IPS-18a (cell line): ENCODE results near the gene GSG1L.

Experiments used
- H3K27ac ChIP-seq: one replicate; pipeline ENCODE4 v1.5.1; 2013; ENCODE audit warnings: low read length
- H3K27me3 ChIP-seq: one replicate; pipeline ENCODE4 v1.6.1; 2013; ENCODE audit warnings: mild to moderate bottlenecking, low read length; ENCODE audit not compliant: control insufficient read depth, insufficient read depth
- H3K36me3 ChIP-seq: one replicate; pipeline ENCODE4 v1.6.1; 2013; ENCODE audit warnings: low read depth, low read length; ENCODE audit not compliant: control insufficient read depth
- H3K4me1 ChIP-seq: one replicate; pipeline ENCODE4 v1.6.1; 2013; ENCODE audit warnings: low read depth, low read length; ENCODE audit not compliant: control insufficient read depth
- H3K4me3 ChIP-seq: one replicate; pipeline ENCODE4 v1.5.1; 2013; ENCODE audit warnings: low read length
- H3K9ac ChIP-seq: one replicate; pipeline ENCODE4 v1.6.1; 2013; ENCODE audit warnings: mild to moderate bottlenecking, low read length, moderate library complexity
- H3K9me3 ChIP-seq: one replicate; pipeline ENCODE4 v1.6.1; 2013; ENCODE audit warnings: low read depth, low read length; ENCODE audit not compliant: control insufficient read depth

The GSG1L gene

DNA sequence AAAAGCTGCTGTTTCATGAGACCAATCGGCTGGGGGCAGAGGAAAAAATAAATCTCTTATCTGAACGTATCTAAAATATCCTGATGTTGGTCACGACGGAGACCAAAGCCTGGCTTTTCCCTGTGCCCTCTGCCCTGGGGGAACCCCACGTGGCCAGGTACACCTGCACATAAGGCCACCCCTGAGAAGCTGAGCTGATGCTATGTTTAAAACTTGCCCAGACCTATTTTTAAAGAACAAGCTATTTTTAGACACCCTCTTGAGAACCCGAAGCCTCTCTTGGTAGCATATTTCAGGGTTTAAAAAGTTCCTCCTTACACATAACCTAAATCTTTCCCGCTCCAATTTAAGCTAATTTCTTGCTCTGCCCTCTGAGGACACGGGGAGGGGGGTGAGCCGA is 210.4 kb downstream of the GSG1L start:
- no peaks in the 10 kb centered on the region for H3K4me1 ChIP-seq
- H3K27me3 ChIP-seq = no peaks in the 10 kb centered on the region
- no peak overlapping the region for H3K9ac ChIP-seq
- H3K36me3 ChIP-seq = no peaks in the 10 kb centered on the region
- H3K9me3 ChIP-seq = no peaks in the 10 kb centered on the region
- no peak overlapping the region for H3K4me3 ChIP-seq
- no peak overlapping the region for H3K27ac ChIP-seq

DNA sequence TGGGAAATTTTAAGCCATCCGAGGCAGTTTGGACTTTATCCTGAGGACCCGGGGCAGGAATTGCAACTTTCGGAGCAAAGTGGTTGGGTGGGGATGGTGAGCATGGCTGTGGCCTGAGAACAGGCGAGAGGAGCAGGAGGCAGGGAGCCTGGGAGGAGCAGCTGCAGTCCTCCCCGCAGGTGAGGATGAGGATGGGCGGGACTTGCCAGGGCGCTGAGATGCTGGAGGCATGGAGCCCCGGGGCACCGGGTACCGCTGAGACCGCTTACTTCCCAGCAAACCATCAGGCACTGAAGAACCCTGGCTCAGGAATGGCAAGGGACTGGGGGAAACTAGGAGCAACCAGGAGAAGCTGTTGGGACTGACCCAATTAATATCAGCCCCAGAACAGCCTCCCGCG is 210.8 kb downstream of the GSG1L start:
- H3K4me3 ChIP-seq = no peak overlapping the region
- H3K27me3 ChIP-seq = no peaks in the 10 kb centered on the region
- no peaks in the 10 kb centered on the region for H3K9me3 ChIP-seq
- no peak overlapping the region for H3K27ac ChIP-seq
- no peak overlapping the region for H3K9ac ChIP-seq
- no peaks in the 10 kb centered on the region for H3K4me1 ChIP-seq
- H3K36me3 ChIP-seq = no peaks in the 10 kb centered on the region

- no peak overlapping the region for H3K9ac ChIP-seq
Measured at GRCh38 chr16:27852116-27852515, 211.4 kb downstream of the GSG1L start.

GRCh38 chr16:27851586-27851985 is 211.9 kb downstream of the GSG1L start:
- Histone ChIP-seq H3K4me1 (no peaks in the 10 kb centered on the region), H3K27me3 (no peaks in the 10 kb centered on the region), H3K9ac (no peak overlapping the region), H3K4me3 (no peak overlapping the region), H3K36me3 (no peaks in the 10 kb centered on the region), H3K9me3 (no peaks in the 10 kb centered on the region), H3K27ac (no peak overlapping the region)

More at GRCh38 chr16:27852116-27852515, 211.4 kb downstream of the GSG1L start:
- Histone ChIP-seq H3K9me3 (no peaks in the 10 kb centered on the region), H3K27ac (no peak overlapping the region), H3K36me3 (no peaks in the 10 kb centered on the region), H3K27me3 (no peaks in the 10 kb centered on the region), H3K4me1 (no peaks in the 10 kb centered on the region), H3K4me3 (no peak overlapping the region)

GRCh38 chr16:27849621-27850020 is 213.9 kb downstream of the GSG1L start:
- H3K27me3 ChIP-seq = no peaks in the 10 kb centered on the region
- no peaks in the 10 kb centered on the region for H3K36me3 ChIP-seq
- H3K4me1 ChIP-seq = no peaks in the 10 kb centered on the region
- no peak overlapping the region for H3K9ac ChIP-seq
- no peak overlapping the region for H3K4me3 ChIP-seq
- no peaks in the 10 kb centered on the region for H3K9me3 ChIP-seq
- no peak overlapping the region for H3K27ac ChIP-seq

DNA sequence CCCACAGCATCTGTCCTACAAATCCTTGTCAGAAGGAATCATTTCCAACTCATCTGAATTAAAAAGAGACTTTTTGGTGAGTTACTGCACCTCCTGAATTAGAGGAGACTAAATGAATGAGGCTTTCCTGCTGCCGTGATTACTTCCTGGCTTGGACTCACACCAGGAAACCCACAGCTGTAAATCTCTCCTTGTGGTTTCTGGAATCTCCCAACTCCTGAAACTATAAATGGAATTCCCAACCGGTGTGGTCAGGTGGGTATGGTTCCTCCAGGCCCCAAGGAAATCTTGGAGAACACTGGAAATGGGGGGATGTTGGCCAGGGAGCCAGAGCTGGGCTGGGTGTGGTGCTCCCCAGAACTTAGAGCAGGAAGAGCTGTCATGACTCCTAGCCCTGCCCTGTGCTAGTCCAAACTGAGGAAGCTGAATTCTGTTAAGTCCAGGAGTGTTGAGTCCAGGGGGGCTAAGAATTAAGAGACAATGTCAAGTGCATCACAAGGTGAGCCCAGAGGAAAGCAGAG is 216.4 kb downstream of the GSG1L start:
- Histone ChIP-seq H3K27me3 (no peaks in the 10 kb centered on the region), H3K4me3 (no peak overlapping the region), H3K36me3 (no peaks in the 10 kb centered on the region), H3K4me1 (no peaks in the 10 kb centered on the region), H3K27ac (no peak overlapping the region), H3K9me3 (no peaks in the 10 kb centered on the region), H3K9ac (no peak overlapping the region)

GRCh38 chr16:27844826-27845225 is 218.7 kb downstream of the GSG1L start:
- no peak overlapping the region for H3K27ac ChIP-seq
- H3K4me1 ChIP-seq = no peaks in the 10 kb centered on the region
- H3K27me3 ChIP-seq = no peaks in the 10 kb centered on the region
- no peak overlapping the region for H3K4me3 ChIP-seq
- no peak overlapping the region for H3K9ac ChIP-seq
- no peaks in the 10 kb centered on the region for H3K36me3 ChIP-seq
- H3K9me3 ChIP-seq = no peaks in the 10 kb centered on the region

DNA sequence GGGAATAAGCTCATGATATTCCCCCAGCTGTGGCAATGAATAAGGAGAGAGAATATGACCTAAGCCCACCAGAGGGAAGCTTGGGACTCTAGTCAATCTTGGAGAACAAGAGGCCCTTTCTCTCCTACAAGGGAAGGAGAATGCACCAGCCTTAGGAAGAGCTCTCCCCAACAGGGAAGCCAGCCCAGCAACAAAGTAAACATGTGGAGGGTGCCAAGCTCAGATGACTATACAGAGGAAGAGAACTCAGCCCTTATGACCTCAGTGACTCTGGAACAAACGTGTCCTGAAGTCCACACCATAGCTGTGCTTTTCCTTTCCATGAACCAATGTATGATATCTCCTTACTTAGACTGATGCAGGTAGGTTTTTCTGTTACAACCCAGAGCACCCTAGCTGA is 219.7 kb downstream of the GSG1L start:
- no peak overlapping the region for H3K9ac ChIP-seq
- no peaks in the 10 kb centered on the region for H3K4me1 ChIP-seq
- no peaks in the 10 kb centered on the region for H3K9me3 ChIP-seq
- H3K27ac ChIP-seq = no peak overlapping the region
- H3K36me3 ChIP-seq = no peaks in the 10 kb centered on the region
- no peak overlapping the region for H3K4me3 ChIP-seq
- no peaks in the 10 kb centered on the region for H3K27me3 ChIP-seq

DNA sequence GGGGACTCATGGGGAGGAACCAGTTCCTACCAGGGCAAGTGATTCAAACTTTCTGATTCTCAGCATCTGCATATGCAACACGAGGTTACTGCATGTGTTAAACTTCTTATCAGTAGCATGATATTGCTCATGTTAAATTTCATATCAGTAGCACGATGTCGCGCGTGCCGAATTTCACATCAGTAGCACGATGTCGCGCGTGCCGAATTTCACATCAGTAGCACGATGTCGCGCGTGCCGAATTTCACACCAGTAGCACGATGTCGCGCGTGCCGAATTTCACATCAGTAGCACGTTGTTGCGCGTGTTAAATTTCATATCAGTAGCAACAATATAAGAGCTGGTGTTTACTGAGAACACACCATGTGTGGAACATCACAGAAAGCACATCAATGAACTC is 221.6 kb downstream of the GSG1L start:
- Histone ChIP-seq H3K36me3 (no peaks in the 10 kb centered on the region), H3K27ac (no peak overlapping the region), H3K4me1 (no peaks in the 10 kb centered on the region), H3K4me3 (no peak overlapping the region), H3K27me3 (no peaks in the 10 kb centered on the region), H3K9me3 (no peaks in the 10 kb centered on the region), H3K9ac (no peak overlapping the region)

DNA sequence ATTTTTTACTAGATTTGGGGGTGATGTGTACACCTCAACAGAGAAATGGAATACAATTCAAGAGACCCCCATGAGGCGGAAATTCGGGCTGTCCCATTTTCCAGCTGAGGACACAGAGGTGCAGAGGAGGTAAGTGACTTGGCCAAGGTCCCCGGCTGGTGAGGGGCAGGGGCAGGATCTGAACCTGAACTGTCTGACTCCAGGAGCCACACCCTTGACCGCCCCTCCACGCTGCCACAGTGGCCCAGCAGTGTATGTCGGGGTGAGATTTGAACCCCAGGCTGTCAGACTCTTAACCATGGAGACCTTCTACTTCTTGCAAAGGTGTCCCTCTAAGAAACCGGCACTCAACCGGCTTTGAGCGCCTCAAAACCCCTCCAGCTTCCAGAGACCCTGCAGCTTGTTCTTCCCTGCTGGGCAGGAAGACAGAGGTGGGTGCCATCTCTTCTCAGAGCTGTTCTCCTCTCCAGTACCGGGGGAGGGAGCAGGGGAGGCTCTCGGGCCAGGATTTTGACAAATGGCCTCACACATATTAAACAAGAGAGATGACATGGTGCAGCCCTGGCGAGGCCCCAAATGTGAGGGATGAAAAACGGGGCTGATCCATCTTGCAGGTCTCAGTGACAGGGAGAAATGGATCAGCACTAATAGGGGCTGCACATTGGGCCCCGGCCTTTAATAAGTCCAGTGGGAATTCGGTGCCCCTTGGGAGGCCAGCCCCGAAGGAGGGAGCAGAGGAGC is 222.3 kb downstream of the GSG1L start:
- Histone ChIP-seq H3K36me3 (no peaks in the 10 kb centered on the region), H3K4me1 (no peaks in the 10 kb centered on the region), H3K9ac (no peak overlapping the region), H3K27me3 (no peaks in the 10 kb centered on the region), H3K9me3 (no peaks in the 10 kb centered on the region), H3K4me3 (no peak overlapping the region), H3K27ac (no peak overlapping the region)

DNA sequence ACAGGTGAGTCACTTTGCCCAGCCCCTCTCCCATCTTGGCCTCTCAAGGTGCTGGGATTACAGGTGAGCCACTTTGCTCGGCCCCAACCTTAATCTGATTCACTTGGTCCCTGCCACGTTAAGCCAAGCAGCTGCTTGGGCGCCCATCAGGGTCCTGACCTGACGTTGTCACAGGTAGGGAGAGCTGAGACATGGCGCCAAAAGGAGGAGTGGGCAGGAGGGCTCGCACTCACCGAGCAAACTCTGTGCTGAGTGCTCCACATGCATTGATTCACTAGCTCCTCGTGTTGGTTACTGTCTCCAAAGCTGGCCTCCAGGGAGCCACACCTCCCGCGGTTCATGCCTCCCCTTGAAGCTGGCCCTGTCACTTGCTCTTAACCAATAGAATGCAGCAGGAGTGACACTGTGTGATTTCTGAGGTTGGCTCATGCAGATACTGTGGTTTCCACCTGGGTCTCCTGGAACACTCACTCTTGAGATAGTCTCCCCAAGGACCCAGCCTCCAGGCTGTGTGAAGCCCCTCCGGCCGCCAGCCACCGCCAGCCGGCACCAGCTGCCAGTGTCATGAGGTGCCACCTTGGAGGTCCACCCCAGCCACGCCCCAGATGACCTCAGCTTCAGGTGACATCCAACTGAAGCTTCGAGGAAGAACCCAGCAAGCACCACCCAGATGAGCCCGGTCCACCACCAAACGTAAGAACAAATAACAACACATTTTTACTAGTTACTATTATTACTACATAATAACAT is 223.0 kb downstream of the GSG1L start:
- Histone ChIP-seq H3K4me3 (no peak overlapping the region), H3K9ac (no peak overlapping the region), H3K4me1 (no peaks in the 10 kb centered on the region), H3K9me3 (no peaks in the 10 kb centered on the region), H3K27ac (no peak overlapping the region), H3K36me3 (no peaks in the 10 kb centered on the region), H3K27me3 (no peaks in the 10 kb centered on the region)

DNA sequence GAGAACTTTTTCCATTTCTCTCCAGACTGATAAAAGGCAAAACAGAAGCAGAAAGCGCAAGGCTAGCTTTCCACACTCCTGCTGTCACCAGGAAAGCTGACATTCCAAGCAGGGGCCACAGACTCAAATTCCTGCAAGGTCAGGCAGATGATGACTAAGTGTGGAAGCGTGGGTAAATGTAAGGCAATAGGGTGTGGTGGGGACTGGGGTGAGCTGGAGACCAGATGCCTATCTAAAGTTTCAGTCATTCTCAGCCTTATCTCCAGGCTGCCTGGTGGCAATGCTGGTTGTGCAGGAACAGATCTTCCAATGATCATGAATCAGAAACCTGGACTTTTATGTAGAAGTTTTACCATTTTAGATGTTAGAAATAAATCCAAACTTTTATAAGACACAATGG is 224.1 kb downstream of the GSG1L start:
- no peaks in the 10 kb centered on the region for H3K4me1 ChIP-seq
- H3K4me3 ChIP-seq = no peak overlapping the region
- no peaks in the 10 kb centered on the region for H3K9me3 ChIP-seq
- H3K27ac ChIP-seq = no peak overlapping the region
- no peaks in the 10 kb centered on the region for H3K27me3 ChIP-seq
- no peak overlapping the region for H3K9ac ChIP-seq
- no peaks in the 10 kb centered on the region for H3K36me3 ChIP-seq
